ENCODE results near the gene HNF1B.
A peak's percentile ranks its signal among the peaks of the same experiment; 100 is the strongest.

Gene HNF1B

GRCh38 chr17:37664214-37664613, 80.6 kb downstream of the HNF1B start:
- DNase-seq: no peak

- DNase-seq: no peak
Observed at GRCh38 chr17:37662353-37662752, 82.5 kb downstream of the HNF1B start.

- DNase-seq: no peak
Observed at GRCh38 chr17:37661400-37662014, 83.4 kb downstream of the HNF1B start.

GRCh38 chr17:37659925-37660324, 84.9 kb downstream of the HNF1B start:
- DNase-seq: no peak

GRCh38 chr17:37657202-37657601, 87.7 kb downstream of the HNF1B start:
- no peak for DNase-seq

GRCh38 chr17:37651849-37652248, 93.0 kb downstream of the HNF1B start:
- DNase-seq: no peak

- DNase-seq: peak; percentile 7
Observed at GRCh38 chr17:37650419-37651003, 94.3 kb downstream of the HNF1B start.

- DNase-seq: no peak
Observed at GRCh38 chr17:37648555-37648954, 96.3 kb downstream of the HNF1B start.

- DNase-seq: no peak
Observed at GRCh38 chr17:37647856-37648255, 97.0 kb downstream of the HNF1B start.

GRCh38 chr17:37643869-37644268, 101.0 kb downstream of the HNF1B start:
- no peak for DNase-seq

GRCh38 chr17:37643118-37643766, 101.6 kb downstream of the HNF1B start, which contains the start of gene DDX52:
DDX52 (minus strand) TSS chr17:37643446; CDS start chr17:37643420, 26 bp downstream.
- peak; percentile 91 for DNase-seq

- DNase-seq: no peak
Observed at GRCh38 chr17:37642681-37643080, 102.2 kb downstream of the HNF1B start.

- DNase-seq: no peak
Observed at GRCh38 chr17:37640015-37640414, 104.8 kb downstream of the HNF1B start.

GRCh38 chr17:37637956-37638355, 106.9 kb downstream of the HNF1B start:
- no peak for DNase-seq
